Activated CD4-positive, alpha-beta T cell treated with anti-CD3 and anti-CD28 coated beads, Interleukin-2, amount 10 ng/mL, durations not matched to agents 24 days and 14 days (primary cell): Measurements from ENCODE around the gene COLEC12. TPM values are rescaled to one million over a fixed set of nuclear protein-coding genes. Genes with fewer than 3 reads are reported as not detected.

ENCODE experiments used
- DNase-seq: peaks from one replicate; pipeline ENCODE4 v3.0.0; 2022
- H3K27ac Mint-ChIP-seq: one replicate; pipeline ENCODE4 v1.8.0; 2022; ENCODE audit warnings: mild to moderate bottlenecking, mixed read lengths
- H3K27me3 Mint-ChIP-seq: one replicate; pipeline ENCODE4 v1.8.0; 2022; ENCODE audit warnings: mixed read lengths
- H3K36me3 Mint-ChIP-seq: one replicate; pipeline ENCODE4 v1.8.0; 2022; ENCODE audit warnings: low read depth, mild to moderate bottlenecking, mixed read lengths
- H3K4me1 Mint-ChIP-seq: one replicate; pipeline ENCODE4 v1.8.0; 2021; ENCODE audit warnings: mixed read lengths
- H3K4me3 Mint-ChIP-seq: one replicate; pipeline ENCODE4 v1.8.0; 2022; ENCODE audit warnings: mild to moderate bottlenecking, moderate library complexity, mixed read lengths
- H3K9me3 Mint-ChIP-seq: one replicate; pipeline ENCODE4 v1.8.0; 2021; ENCODE audit warnings: mixed read lengths
- intact Hi-C: fragments of 100-400 bp; cut with micrococcal nuclease; formaldehyde crosslinking; loops from one replicate; pipeline ENCODE4 v1.15.1; 2023
- total RNA-seq: library from RNA; stranded (reverse); gene quantifications from 2 replicates; pipeline ENCODE4 v1.2.3, GENCODE V29; 2022

Gene COLEC12
- total RNA-seq, 1 donor from 2014 or later: not detected

GRCh38 chr18:457140-457519 is 43.4 kb downstream of the COLEC12 start:
- intact Hi-C loops: no loop called here
- H3K27me3 Mint-ChIP-seq: no peaks in the 10 kb centered on the region
- no peaks in the 10 kb centered on the region for H3K4me1 Mint-ChIP-seq
- H3K27ac Mint-ChIP-seq: no peak overlapping the region
- no peaks in the 10 kb centered on the region for H3K9me3 Mint-ChIP-seq
- DNase-seq: no peak
- no peak overlapping the region for H3K4me3 Mint-ChIP-seq
- H3K36me3 Mint-ChIP-seq: no peaks in the 10 kb centered on the region

- H3K27me3 Mint-ChIP-seq: no peaks in the 10 kb centered on the region
- no peak overlapping the region for H3K27ac Mint-ChIP-seq
- no peaks in the 10 kb centered on the region for H3K4me1 Mint-ChIP-seq
Observed at GRCh38 chr18:456361-457139, 44.0 kb downstream of the COLEC12 start.

DNA sequence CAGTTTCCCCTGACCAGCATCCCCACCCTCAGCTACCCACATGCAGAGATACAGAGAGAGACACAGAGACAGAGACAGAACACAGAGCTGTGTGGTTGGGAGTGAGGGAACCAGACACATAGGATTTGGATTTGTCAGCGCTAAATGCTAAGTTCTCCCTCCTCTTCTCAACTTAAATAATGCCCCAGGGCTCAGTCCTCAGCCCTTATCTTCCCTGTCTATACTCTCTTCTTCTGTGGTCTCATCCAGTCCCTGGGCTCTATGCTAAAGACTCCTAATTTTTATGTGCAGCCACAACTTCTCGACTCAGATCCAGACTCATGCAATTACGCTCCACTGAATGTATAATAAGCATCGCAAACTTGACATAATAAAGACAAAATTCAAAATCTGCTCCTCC is 47.1 kb downstream of the COLEC12 start:
- H3K9me3 Mint-ChIP-seq: no peaks in the 10 kb centered on the region
- H3K36me3 Mint-ChIP-seq: no peaks in the 10 kb centered on the region
- no peak overlapping the region for H3K4me3 Mint-ChIP-seq
- H3K27me3 Mint-ChIP-seq: no peaks in the 10 kb centered on the region
- H3K27ac Mint-ChIP-seq: no peak overlapping the region
- H3K4me1 Mint-ChIP-seq: no peaks in the 10 kb centered on the region
- DNase-seq: no peak
- intact Hi-C loops: no loop called here

More at GRCh38 chr18:456361-457139, 44.0 kb downstream of the COLEC12 start:
- DNase-seq: no peak
- H3K4me3 Mint-ChIP-seq: no peak overlapping the region
- intact Hi-C loops: no loop called here
- H3K36me3 Mint-ChIP-seq: no peaks in the 10 kb centered on the region
- no peaks in the 10 kb centered on the region for H3K9me3 Mint-ChIP-seq

DNA sequence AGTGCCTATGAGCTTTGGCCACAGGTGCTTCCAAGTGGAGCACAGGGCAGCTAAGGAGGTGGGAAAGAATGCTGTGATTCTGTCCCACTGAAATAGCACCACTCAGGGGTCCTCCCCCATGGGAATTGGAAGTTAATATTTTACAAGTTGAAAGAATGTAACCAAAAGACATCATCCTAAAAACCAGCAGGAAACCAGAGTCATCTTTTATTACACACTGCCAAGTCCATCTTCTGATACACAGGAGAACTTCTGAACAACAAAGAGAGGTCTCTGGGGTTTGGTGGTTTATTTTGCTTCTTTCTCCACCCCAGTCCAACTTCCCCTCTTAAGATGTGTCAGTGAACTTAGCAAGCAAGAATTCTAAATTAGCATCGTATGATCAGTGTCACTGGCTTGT is 47.7 kb downstream of the COLEC12 start:
- DNase-seq: no peak
- intact Hi-C loops: no loop called here
- Mint-ChIP-seq H3K27me3 (peaks cover 3% of the 10 kb centered on the region), H3K9me3 (no peaks in the 10 kb centered on the region), H3K27ac (no peak overlapping the region), H3K4me3 (no peak overlapping the region), H3K4me1 (no peaks in the 10 kb centered on the region), H3K36me3 (no peaks in the 10 kb centered on the region)

- Mint-ChIP-seq H3K27me3 (peaks cover 3% of the 10 kb centered on the region), H3K9me3 (no peaks in the 10 kb centered on the region), H3K36me3 (no peaks in the 10 kb centered on the region), H3K4me3 (no peak overlapping the region), H3K27ac (no peak overlapping the region), H3K4me1 (no peaks in the 10 kb centered on the region)
- DNase-seq: no peak
- intact Hi-C loops: no loop called here
Observed at GRCh38 chr18:449374-449773, 51.1 kb downstream of the COLEC12 start.

DNA sequence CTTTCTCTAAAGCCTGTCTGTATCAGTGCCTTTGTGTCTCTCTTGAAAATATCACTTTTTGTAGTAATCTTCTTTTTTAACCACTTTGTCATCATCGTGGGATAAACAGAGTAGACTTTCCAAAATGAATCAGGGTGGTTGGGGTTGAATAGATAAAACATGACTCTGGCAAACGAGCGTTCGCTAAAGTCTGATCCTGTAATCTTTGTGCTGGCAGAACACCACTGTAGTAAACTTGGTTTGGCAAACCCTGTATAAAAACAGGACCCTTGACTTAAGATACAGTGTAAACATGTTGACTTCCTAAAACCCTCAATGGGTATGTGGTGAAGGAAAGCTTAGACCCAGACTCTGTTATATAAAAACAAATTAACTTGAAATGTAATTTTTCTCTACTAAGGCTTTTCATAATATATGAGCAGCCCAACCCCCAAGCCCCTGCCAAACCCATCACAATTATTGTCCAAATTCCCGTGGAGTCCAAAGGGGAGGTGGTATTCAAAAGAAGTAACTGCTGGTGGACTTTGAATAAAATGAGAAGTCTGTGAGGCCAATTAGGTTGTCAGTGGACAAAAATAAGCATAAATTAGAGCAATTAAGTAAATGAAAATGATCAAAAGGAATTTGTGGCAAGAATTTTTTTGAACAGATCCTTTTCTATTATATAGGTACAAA is 52.2 kb downstream of the COLEC12 start:
- Mint-ChIP-seq H3K4me1 (no peaks in the 10 kb centered on the region), H3K36me3 (no peaks in the 10 kb centered on the region), H3K9me3 (no peaks in the 10 kb centered on the region), H3K27me3 (peaks cover 3% of the 10 kb centered on the region), H3K27ac (no peak overlapping the region), H3K4me3 (no peak overlapping the region)
- no peak for DNase-seq
- intact Hi-C loops: no loop called here

- H3K27me3 Mint-ChIP-seq: peaks cover 3% of the 10 kb centered on the region
- H3K27ac Mint-ChIP-seq: no peak overlapping the region
- H3K4me3 Mint-ChIP-seq: no peak overlapping the region
- intact Hi-C loops: no loop called here
- H3K36me3 Mint-ChIP-seq: no peaks in the 10 kb centered on the region
- no peak for DNase-seq
- H3K4me1 Mint-ChIP-seq: no peaks in the 10 kb centered on the region
- no peaks in the 10 kb centered on the region for H3K9me3 Mint-ChIP-seq
Observed at GRCh38 chr18:446941-447560, 53.5 kb downstream of the COLEC12 start.

GRCh38 chr18:445055-445454 is 55.4 kb downstream of the COLEC12 start:
- Mint-ChIP-seq H3K36me3 (no peaks in the 10 kb centered on the region), H3K27ac (no peak overlapping the region), H3K4me1 (no peaks in the 10 kb centered on the region), H3K4me3 (no peak overlapping the region), H3K27me3 (peaks cover 3% of the 10 kb centered on the region), H3K9me3 (no peaks in the 10 kb centered on the region)
- intact Hi-C loops: no loop called here
- no peak for DNase-seq

GRCh38 chr18:438571-438970 is 61.9 kb downstream of the COLEC12 start:
- intact Hi-C loops: no loop called here
- Mint-ChIP-seq H3K36me3 (no peaks in the 10 kb centered on the region), H3K27me3 (peaks cover 8% of the 10 kb centered on the region), H3K27ac (no peak overlapping the region), H3K4me3 (no peak overlapping the region), H3K9me3 (no peaks in the 10 kb centered on the region), H3K4me1 (no peaks in the 10 kb centered on the region)
- no peak for DNase-seq

GRCh38 chr18:435940-436339 is 64.6 kb downstream of the COLEC12 start:
- Mint-ChIP-seq H3K36me3 (no peaks in the 10 kb centered on the region), H3K9me3 (no peaks in the 10 kb centered on the region), H3K4me3 (no peak overlapping the region), H3K27ac (no peak overlapping the region), H3K27me3 (peaks cover 11% of the 10 kb centered on the region), H3K4me1 (no peaks in the 10 kb centered on the region)
- no peak for DNase-seq
- intact Hi-C loops: no loop called here

DNA sequence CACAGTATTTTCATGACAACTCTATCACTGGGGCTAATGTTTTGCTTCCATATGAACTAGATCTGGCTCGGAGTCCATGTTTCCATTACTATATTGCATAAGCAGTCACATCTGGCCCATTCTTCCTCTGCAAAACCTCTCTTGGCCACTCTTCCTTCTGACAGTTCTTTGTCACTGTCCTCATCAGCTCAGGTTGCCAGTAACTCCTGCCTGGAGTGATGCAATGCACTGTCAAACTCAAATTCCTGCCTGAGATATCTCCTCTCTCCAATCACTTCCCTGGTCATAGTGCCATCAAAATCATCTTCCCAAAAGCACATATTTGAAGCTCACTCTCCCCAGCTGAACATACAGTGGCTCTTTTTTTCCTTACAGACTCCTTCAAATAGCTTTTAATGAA is 66.1 kb downstream of the COLEC12 start:
- Mint-ChIP-seq H3K27me3 (peaks cover 11% of the 10 kb centered on the region), H3K4me3 (no peak overlapping the region), H3K4me1 (no peaks in the 10 kb centered on the region), H3K36me3 (no peaks in the 10 kb centered on the region), H3K27ac (no peak overlapping the region), H3K9me3 (no peaks in the 10 kb centered on the region)
- intact Hi-C loops: no loop called here
- no peak for DNase-seq

GRCh38 chr18:433960-434359 is 66.5 kb downstream of the COLEC12 start:
- no peak for DNase-seq
- no peaks in the 10 kb centered on the region for H3K9me3 Mint-ChIP-seq
- no peak overlapping the region for H3K27ac Mint-ChIP-seq
- no peaks in the 10 kb centered on the region for H3K4me1 Mint-ChIP-seq
- no peak overlapping the region for H3K4me3 Mint-ChIP-seq
- H3K27me3 Mint-ChIP-seq: peaks cover 9% of the 10 kb centered on the region
- H3K36me3 Mint-ChIP-seq: no peaks in the 10 kb centered on the region
- intact Hi-C loops: no loop called here

- H3K4me1 Mint-ChIP-seq: no peaks in the 10 kb centered on the region
Observed at GRCh38 chr18:433298-433697, 67.2 kb downstream of the COLEC12 start.

GRCh38 chr18:432791-433190 is 67.7 kb downstream of the COLEC12 start:
- Mint-ChIP-seq H3K9me3 (no peaks in the 10 kb centered on the region), H3K27me3 (peaks cover 7% of the 10 kb centered on the region), H3K4me1 (no peaks in the 10 kb centered on the region)

More at GRCh38 chr18:433298-433697, 67.2 kb downstream of the COLEC12 start:
- Mint-ChIP-seq H3K9me3 (no peaks in the 10 kb centered on the region), H3K27me3 (peaks cover 7% of the 10 kb centered on the region), H3K4me3 (no peak overlapping the region), H3K27ac (no peak overlapping the region), H3K36me3 (no peaks in the 10 kb centered on the region)
- intact Hi-C loops: no loop called here
- no peak for DNase-seq

More at GRCh38 chr18:432791-433190, 67.7 kb downstream of the COLEC12 start:
- no peak overlapping the region for H3K4me3 Mint-ChIP-seq
- no peaks in the 10 kb centered on the region for H3K36me3 Mint-ChIP-seq
- no peak overlapping the region for H3K27ac Mint-ChIP-seq
- DNase-seq: no peak
- intact Hi-C loops: no loop called here
